ENCODE data around the gene CCDC174. TPM values are rescaled to one million over a fixed set of nuclear protein-coding genes. Genes with fewer than 3 reads are reported as not detected.
A peak's percentile ranks its signal among the peaks of the same experiment; 100 is the strongest.

CCDC174 gene
- total RNA-seq (1 to 10 TPM; 4.9 to 9.1 TPM), polyA plus RNA-seq (10 to 100 TPM in 1 of 2 donors, 1 to 10 TPM in 1; 4.9 to 14.2 TPM)

DNA sequence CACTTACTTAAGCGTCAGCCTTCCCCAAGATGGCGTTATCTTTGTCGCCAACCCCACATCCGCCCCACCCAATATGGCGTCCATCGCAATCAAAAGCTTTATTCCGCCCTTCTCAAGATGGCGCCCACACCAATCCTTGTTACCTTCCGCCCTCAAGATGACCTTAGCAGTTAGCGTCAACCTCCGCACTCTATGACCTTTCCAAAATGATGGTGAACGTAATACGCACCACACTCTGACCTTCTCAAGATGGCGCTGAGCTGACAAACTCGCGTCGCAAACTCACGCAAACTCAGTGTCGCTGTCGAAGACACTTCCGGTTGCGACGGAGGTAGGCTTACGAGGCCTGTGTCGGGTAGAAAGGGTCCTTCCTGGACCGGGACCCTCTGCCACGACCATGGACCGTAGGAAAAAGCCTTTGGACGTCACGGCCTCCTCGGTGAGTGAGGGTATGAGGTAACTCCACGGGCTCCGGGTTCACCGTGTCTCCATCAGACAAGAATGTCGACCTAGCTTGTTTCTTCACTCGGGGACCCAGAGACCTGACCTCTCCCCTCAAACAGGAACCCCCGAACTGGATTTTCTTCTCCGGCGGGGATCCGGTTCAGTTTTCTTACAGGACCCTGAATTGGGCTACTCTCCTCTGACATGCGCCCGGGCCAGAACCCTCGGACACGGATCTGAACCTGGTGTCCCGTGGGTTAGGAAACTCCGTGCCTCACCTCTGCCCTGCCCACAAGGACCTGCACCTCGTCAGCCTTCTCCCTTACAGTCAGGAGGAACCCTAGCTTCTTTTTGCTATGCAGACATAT, at the start of gene CCDC174:
Gene CCDC174 (plus strand): TSS at position 323 of the 812 bp plus-strand sequence. CDS start 75 bp downstream, at position 398.
- H3K27me3 ChIP-seq (ENCODE audit: control insufficient read depth in 4 of 4, insufficient read depth in 4 of 4, low read length in 3 of 4): no peaks in the 10 kb centered on the region
- DNase-seq (ENCODE audit: low spot score): peak; percentile 96
- no peaks in the 10 kb centered on the region for H3K9me3 ChIP-seq (ENCODE audit: control insufficient read depth in 4 of 4, low read length in 3 of 4)
- peak within 1 kb of the TSS; percentile 86 to 94 for H3K9ac ChIP-seq (ENCODE audit: low read depth in 1 of 2, low read length in 2 of 2)
- peaks cover 7 to 44% (median 40%) of the 10 kb centered on the region in 4 donors for H3K4me1 ChIP-seq (ENCODE audit: control insufficient read depth in 4 of 4, insufficient read depth in 4 of 4, low read length in 3 of 4)
- peaks cover 2 to 20% (median 17%) of the 10 kb centered on the region in 4 donors for H3K36me3 ChIP-seq (ENCODE audit: control insufficient read depth in 4 of 4, insufficient read depth in 3 of 4, low read depth in 1 of 4, low read length in 3 of 4)
- H3K27ac ChIP-seq (ENCODE audit: low read depth in 1 of 2, low read length in 2 of 2): peak within 1 kb of the TSS; percentile 79
- peak within 1 kb of the TSS; percentile 72 to 98 (median 86) for H3K4me3 ChIP-seq (ENCODE audit: low read depth in 1 of 3, low read length in 3 of 3)
- peak; percentile 100 for TF ChIP-seq NR2F2 (IDR thresholded peaks at IDR 0.05)
- TF ChIP-seq HNF4G (IDR thresholded peaks at IDR 0.05): no peak
- TF ChIP-seq, protein P1, sequence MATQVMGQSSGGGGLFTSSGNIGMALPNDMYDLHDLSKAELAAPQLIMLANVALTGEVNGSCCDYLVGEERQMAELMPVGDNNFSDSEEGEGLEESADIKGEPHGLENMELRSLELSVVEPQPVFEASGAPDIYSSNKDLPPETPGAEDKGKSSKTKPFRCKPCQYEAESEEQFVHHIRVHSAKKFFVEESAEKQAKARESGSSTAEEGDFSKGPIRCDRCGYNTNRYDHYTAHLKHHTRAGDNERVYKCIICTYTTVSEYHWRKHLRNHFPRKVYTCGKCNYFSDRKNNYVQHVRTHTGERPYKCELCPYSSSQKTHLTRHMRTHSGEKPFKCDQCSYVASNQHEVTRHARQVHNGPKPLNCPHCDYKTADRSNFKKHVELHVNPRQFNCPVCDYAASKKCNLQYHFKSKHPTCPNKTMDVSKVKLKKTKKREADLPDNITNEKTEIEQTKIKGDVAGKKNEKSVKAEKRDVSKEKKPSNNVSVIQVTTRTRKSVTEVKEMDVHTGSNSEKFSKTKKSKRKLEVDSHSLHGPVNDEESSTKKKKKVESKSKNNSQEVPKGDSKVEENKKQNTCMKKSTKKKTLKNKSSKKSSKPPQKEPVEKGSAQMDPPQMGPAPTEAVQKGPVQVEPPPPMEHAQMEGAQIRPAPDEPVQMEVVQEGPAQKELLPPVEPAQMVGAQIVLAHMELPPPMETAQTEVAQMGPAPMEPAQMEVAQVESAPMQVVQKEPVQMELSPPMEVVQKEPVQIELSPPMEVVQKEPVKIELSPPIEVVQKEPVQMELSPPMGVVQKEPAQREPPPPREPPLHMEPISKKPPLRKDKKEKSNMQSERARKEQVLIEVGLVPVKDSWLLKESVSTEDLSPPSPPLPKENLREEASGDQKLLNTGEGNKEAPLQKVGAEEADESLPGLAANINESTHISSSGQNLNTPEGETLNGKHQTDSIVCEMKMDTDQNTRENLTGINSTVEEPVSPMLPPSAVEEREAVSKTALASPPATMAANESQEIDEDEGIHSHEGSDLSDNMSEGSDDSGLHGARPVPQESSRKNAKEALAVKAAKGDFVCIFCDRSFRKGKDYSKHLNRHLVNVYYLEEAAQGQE (IDR thresholded peaks at IDR 0.05): peak; percentile 84
- peak; percentile 71 for TF ChIP-seq FOXA2 (IDR thresholded peaks at IDR 0.05)
- TF ChIP-seq YY1 (IDR thresholded peaks at IDR 0.05): peak; percentile 100
- peak; percentile 92 for TF ChIP-seq SP1 (IDR thresholded peaks at IDR 0.05)
- peak; percentile 78 for TF ChIP-seq FOXA1 (IDR thresholded peaks at IDR 0.05)
- TF ChIP-seq, protein P2, sequence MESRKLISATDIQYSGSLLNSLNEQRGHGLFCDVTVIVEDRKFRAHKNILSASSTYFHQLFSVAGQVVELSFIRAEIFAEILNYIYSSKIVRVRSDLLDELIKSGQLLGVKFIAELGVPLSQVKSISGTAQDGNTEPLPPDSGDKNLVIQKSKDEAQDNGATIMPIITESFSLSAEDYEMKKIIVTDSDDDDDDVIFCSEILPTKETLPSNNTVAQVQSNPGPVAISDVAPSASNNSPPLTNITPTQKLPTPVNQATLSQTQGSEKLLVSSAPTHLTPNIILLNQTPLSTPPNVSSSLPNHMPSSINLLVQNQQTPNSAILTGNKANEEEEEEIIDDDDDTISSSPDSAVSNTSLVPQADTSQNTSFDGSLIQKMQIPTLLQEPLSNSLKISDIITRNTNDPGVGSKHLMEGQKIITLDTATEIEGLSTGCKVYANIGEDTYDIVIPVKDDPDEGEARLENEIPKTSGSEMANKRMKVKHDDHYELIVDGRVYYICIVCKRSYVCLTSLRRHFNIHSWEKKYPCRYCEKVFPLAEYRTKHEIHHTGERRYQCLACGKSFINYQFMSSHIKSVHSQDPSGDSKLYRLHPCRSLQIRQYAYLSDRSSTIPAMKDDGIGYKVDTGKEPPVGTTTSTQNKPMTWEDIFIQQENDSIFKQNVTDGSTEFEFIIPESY (IDR thresholded peaks at IDR 0.05): peak; percentile 97
- TF ChIP-seq, protein P3, sequence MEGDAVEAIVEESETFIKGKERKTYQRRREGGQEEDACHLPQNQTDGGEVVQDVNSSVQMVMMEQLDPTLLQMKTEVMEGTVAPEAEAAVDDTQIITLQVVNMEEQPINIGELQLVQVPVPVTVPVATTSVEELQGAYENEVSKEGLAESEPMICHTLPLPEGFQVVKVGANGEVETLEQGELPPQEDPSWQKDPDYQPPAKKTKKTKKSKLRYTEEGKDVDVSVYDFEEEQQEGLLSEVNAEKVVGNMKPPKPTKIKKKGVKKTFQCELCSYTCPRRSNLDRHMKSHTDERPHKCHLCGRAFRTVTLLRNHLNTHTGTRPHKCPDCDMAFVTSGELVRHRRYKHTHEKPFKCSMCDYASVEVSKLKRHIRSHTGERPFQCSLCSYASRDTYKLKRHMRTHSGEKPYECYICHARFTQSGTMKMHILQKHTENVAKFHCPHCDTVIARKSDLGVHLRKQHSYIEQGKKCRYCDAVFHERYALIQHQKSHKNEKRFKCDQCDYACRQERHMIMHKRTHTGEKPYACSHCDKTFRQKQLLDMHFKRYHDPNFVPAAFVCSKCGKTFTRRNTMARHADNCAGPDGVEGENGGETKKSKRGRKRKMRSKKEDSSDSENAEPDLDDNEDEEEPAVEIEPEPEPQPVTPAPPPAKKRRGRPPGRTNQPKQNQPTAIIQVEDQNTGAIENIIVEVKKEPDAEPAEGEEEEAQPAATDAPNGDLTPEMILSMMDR (IDR thresholded peaks at IDR 0.05; ENCODE audit: low read depth, low read length, missing input control): no peak
- TF ChIP-seq JUND (IDR thresholded peaks at IDR 0.05): peak; percentile 83 to 84
- peak; percentile 76 to 97 for TF ChIP-seq GABPA (IDR thresholded peaks at IDR 0.05 in 1 of 2, conservative IDR thresholded peaks at IDR 0.05 in 1 of 2)
- TF ChIP-seq HNF4A (conservative IDR thresholded peaks at IDR 0.05): peak; percentile 62 to 74
- TF ChIP-seq EGR1 (IDR thresholded peaks at IDR 0.05; ENCODE audit: low read depth in 2 of 2): peak in 1 of 2 donors; percentile 15
- TF ChIP-seq RXRA (IDR thresholded peaks at IDR 0.05): peak; percentile 99 to 100
- TF ChIP-seq, protein P4, sequence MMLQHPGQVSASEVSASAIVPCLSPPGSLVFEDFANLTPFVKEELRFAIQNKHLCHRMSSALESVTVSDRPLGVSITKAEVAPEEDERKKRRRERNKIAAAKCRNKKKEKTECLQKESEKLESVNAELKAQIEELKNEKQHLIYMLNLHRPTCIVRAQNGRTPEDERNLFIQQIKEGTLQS (IDR thresholded peaks at IDR 0.05): peak; percentile 78
- TF ChIP-seq RAD21 (IDR thresholded peaks at IDR 0.05): peak; percentile 48 to 54
- peak; percentile 83 for TF ChIP-seq TAF1 (conservative IDR thresholded peaks at IDR 0.05)
- TF ChIP-seq, protein P5, sequence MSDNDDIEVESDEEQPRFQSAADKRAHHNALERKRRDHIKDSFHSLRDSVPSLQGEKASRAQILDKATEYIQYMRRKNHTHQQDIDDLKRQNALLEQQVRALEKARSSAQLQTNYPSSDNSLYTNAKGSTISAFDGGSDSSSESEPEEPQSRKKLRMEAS (IDR thresholded peaks at IDR 0.05): peak; percentile 64
- under 1% methylated on average over 47 of the region's 47 CpGs for WGBS

Measured in liver (tissue), 9 donors.